GM12891 (cell line): ENCODE results near the gene SPDYE6.

ENCODE experiments used
- POLR2A ChIP-seq: IDR thresholded peaks from 2 replicates; pipeline ENCODE4 v1.6.1; 2011; ENCODE audit warnings: low read depth, low read length, control low read depth
- POLR2AphosphoS5 ChIP-seq: IDR thresholded peaks from 2 replicates; pipeline ENCODE4 v1.6.1; 2011; ENCODE audit warnings: low read depth, low read length, control low read depth
- SPI1 ChIP-seq: IDR thresholded peaks from 2 replicates; pipeline ENCODE4 v1.6.1; 2011; ENCODE audit warnings: low read depth, low read length, control low read depth

DNA sequence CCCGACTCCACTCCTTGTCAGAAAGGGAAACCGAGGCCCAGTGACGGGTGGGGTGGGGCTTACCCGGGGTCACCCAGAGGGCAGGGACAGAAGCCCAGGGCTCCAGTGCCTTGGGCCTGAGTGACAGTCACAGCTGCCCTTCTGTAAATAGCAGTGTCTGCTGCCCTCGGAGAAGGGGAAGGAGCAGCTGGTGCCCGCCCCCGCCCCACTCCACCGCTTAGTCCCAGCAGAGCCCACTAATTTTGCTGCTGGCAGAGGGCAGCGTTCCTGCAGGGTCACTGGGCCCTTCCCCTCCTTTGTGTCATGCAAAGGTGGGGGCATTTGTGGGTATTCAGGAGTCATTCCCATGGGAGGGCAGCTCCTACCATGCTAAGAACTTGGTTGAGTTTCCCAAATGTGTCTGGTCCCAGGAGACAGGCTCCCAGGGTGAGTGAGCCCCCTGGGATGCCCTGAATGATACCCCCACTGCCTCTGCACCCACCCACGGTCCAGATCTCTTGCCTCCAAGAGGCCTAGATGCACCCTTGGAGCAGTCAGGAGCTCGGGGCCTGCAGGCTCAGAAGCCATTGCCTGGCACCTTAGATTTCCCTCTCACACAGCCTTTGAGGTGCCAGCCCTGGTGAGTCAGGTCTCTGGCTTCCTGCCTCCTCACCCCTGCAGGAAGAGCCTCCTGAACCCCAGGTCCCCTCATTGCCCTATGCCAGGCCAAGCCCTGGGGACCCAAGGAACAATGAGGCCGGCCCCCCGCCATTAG is 52.4 kb downstream of the SPDYE6 start:
- TF ChIP-seq POLR2A: no peak
- TF ChIP-seq SPI1: no peak
- no peak for TF ChIP-seq POLR2AphosphoS5
